ENCODE results near the gene CSRP3.

DNA sequence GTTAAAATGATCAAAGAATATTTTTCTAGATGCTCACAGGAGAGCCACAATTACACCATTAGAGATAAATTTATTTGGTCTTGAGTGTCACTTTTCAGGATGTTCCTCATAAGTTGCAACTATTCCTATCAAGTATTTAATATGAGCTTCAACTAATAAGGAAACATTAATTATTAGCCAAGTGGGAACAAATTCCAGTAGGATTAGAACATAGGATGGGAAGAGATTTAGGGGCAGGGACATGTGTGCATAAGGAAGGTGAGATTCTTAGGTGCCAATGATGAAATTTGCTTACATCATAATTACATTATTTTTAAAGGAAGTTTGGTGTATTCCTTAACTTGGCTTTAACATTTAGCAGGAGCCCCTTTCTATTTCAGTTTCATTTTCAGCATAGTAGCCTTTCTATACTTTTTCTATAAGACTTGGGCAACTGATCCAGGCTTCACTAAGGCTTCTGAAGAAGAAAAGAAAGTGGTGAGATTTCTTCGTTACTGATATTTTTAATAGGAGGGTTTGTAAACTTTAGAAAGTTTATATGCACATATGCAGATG lies 38.8 kb downstream of the CSRP3 start:
- TF ChIP-seq, protein P1, sequence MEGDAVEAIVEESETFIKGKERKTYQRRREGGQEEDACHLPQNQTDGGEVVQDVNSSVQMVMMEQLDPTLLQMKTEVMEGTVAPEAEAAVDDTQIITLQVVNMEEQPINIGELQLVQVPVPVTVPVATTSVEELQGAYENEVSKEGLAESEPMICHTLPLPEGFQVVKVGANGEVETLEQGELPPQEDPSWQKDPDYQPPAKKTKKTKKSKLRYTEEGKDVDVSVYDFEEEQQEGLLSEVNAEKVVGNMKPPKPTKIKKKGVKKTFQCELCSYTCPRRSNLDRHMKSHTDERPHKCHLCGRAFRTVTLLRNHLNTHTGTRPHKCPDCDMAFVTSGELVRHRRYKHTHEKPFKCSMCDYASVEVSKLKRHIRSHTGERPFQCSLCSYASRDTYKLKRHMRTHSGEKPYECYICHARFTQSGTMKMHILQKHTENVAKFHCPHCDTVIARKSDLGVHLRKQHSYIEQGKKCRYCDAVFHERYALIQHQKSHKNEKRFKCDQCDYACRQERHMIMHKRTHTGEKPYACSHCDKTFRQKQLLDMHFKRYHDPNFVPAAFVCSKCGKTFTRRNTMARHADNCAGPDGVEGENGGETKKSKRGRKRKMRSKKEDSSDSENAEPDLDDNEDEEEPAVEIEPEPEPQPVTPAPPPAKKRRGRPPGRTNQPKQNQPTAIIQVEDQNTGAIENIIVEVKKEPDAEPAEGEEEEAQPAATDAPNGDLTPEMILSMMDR (IDR thresholded peaks at IDR 0.05): no peak
- no peak for TF ChIP-seq POLR2A (IDR thresholded peaks at IDR 0.05)

Measured in adrenal gland (tissue), 5 donors.